C4-2B (cell line): ENCODE results near the gene KRT23.

ENCODE experiments used
- ZFX ChIP-seq: fragments of 450-650 bp; IDR thresholded peaks from 2 replicates; pipeline ENCODE4 v1.6.1; 2017
- TF ChIP-seq, protein P1 (sequence below): fragments of 450-650 bp; conservative IDR thresholded peaks from 2 replicates; pipeline ENCODE4 v1.5.1; 2017; ENCODE audit warnings: mild to moderate bottlenecking

DNA sequence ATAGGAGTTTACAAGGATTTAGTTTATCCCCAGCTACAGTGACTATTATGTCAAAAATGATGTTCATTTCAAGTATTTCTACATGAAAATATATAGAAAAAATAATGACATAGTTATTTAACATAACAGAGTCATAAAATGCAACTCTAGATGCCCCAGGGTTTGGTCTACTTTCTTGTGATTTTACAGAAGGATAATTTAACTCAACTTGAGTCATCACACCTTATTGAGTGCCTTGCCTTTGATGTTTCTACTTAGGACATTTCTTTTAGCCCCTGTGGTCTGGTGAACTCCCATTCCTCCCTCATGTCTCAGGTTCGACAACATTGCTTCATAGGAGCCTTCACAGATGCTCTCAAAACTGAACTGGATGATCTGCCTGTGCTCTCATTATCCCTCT lies 54.4 kb downstream of the KRT23 start:
- TF ChIP-seq, protein P1, sequence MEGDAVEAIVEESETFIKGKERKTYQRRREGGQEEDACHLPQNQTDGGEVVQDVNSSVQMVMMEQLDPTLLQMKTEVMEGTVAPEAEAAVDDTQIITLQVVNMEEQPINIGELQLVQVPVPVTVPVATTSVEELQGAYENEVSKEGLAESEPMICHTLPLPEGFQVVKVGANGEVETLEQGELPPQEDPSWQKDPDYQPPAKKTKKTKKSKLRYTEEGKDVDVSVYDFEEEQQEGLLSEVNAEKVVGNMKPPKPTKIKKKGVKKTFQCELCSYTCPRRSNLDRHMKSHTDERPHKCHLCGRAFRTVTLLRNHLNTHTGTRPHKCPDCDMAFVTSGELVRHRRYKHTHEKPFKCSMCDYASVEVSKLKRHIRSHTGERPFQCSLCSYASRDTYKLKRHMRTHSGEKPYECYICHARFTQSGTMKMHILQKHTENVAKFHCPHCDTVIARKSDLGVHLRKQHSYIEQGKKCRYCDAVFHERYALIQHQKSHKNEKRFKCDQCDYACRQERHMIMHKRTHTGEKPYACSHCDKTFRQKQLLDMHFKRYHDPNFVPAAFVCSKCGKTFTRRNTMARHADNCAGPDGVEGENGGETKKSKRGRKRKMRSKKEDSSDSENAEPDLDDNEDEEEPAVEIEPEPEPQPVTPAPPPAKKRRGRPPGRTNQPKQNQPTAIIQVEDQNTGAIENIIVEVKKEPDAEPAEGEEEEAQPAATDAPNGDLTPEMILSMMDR: no peak
- no peak for TF ChIP-seq ZFX
